ENCODE measurements around the gene CNNM3.
"Not testable (repeated sequence)": the region's sequence is repeated elsewhere in the genome, so short reads cannot be mapped to it uniquely, and the experiment has no call there.

The CNNM3 gene

GRCh38 chr2:96800061-96801004 lies 15.7 kb upstream of the CNNM3 start:
- DNase-seq = no peak

- DNase-seq = peak; percentile 79
Measured at GRCh38 chr2:96801005-96801785, 14.9 kb upstream of the CNNM3 start.

GRCh38 chr2:96801786-96802595 lies 14.1 kb upstream of the CNNM3 start:
- DNase-seq = peak; percentile 35

GRCh38 chr2:96802721-96803120 lies 13.3 kb upstream of the CNNM3 start:
- no peak for DNase-seq

GRCh38 chr2:96804986-96805385 lies 11.1 kb upstream of the CNNM3 start:
- no peak for DNase-seq

GRCh38 chr2:96805946-96806345 lies 10.1 kb upstream of the CNNM3 start:
- not testable (repeated sequence) for DNase-seq

- peak; percentile 33 for DNase-seq
Measured at GRCh38 chr2:96806468-96807126, 9.5 kb upstream of the CNNM3 start.

- DNase-seq = no peak
Measured at GRCh38 chr2:96807127-96807471, 9.0 kb upstream of the CNNM3 start.

GRCh38 chr2:96808176-96808837 lies 7.8 kb upstream of the CNNM3 start:
- DNase-seq = no peak

- no peak for DNase-seq
Measured at GRCh38 chr2:96809216-96809882, 6.7 kb upstream of the CNNM3 start.

GRCh38 chr2:96809951-96810782 lies 5.9 kb upstream of the CNNM3 start:
- DNase-seq = no peak

GRCh38 chr2:96810783-96811192 lies 5.3 kb upstream of the CNNM3 start:
- no peak for DNase-seq

- no peak for DNase-seq
Measured at GRCh38 chr2:96811917-96812316, 4.2 kb upstream of the CNNM3 start.

GRCh38 chr2:96813656-96814055 lies 2.4 kb upstream of the CNNM3 start:
- DNase-seq = no peak

GRCh38 chr2:96815326-96816126 lies 542 bp upstream of the CNNM3 start:
- peak; percentile 37 for DNase-seq

GRCh38 chr2:96816836-96817702 lies 1.0 kb downstream of the CNNM3 start:
- no peak for DNase-seq

- DNase-seq = no peak
Measured at GRCh38 chr2:96817882-96818281, 1.8 kb downstream of the CNNM3 start.

- DNase-seq = no peak
Measured at GRCh38 chr2:96819128-96819875, 3.2 kb downstream of the CNNM3 start.

Data from activated naive CD4-positive, alpha-beta T cell treated with anti-CD3 and anti-CD28 coated beads, Interleukin-2, amount 50 U/mL, for 16 hours (primary cell).